NCI-H1694 treated with DMSO at 0.1 percent for 48 hours (cell line): ENCODE measurements around the gene CYB5B.
A peak's percentile ranks its signal among the peaks of the same experiment; 100 is the strongest.

ENCODE experiments used
- DNase-seq: peaks from one replicate; lab custom pipeline; 2025; lab: John Stamatoyannopoulos, UW

CYB5B gene, protein sequence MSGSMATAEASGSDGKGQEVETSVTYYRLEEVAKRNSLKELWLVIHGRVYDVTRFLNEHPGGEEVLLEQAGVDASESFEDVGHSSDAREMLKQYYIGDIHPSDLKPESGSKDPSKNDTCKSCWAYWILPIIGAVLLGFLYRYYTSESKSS

GRCh38 chr16:69424053-69424934 is at the start of gene CYB5B:
Gene CYB5B, plus strand, starts transcription at chr16:69424619. Its CDS starts 65 bp downstream, at chr16:69424684.
- peak; percentile 98 for DNase-seq

GRCh38 chr16:69376393-69377059 is 47.9 kb upstream of the CYB5B start:
- DNase-seq, result no peak

- no peak for DNase-seq
These were observed 46.4 kb upstream of the CYB5B start for GRCh38 chr16:69378036-69378435.

GRCh38 chr16:69378760-69379159 is 45.7 kb upstream of the CYB5B start:
- DNase-seq, result no peak

- DNase-seq, result no peak
These were observed 43.2 kb upstream of the CYB5B start for GRCh38 chr16:69381231-69381630.

DNA sequence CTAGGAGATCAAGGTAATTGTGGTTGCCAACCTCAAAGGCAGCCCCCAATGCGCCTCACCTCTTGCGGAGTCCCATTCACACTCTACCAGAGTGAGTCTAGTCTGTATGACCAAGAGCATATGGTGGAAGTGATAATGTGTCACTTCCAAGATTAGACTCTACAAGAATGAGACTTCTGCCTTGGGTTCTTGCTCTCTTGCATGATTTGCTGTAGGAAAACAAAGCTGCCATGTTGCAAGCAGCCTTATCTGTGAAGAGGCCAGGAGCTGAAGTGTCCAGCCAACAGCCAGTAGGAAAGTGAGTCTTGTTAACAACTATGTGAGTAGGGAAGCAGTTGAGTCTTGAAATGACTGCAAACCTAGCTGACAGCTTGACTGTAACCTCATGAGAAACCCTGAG is 42.0 kb upstream of the CYB5B start:
- DNase-seq, result no peak

GRCh38 chr16:69384974-69385373 is 39.4 kb upstream of the CYB5B start:
- DNase-seq, result no peak

- DNase-seq, result no peak
These were observed 37.8 kb upstream of the CYB5B start for GRCh38 chr16:69386596-69386995.

DNA sequence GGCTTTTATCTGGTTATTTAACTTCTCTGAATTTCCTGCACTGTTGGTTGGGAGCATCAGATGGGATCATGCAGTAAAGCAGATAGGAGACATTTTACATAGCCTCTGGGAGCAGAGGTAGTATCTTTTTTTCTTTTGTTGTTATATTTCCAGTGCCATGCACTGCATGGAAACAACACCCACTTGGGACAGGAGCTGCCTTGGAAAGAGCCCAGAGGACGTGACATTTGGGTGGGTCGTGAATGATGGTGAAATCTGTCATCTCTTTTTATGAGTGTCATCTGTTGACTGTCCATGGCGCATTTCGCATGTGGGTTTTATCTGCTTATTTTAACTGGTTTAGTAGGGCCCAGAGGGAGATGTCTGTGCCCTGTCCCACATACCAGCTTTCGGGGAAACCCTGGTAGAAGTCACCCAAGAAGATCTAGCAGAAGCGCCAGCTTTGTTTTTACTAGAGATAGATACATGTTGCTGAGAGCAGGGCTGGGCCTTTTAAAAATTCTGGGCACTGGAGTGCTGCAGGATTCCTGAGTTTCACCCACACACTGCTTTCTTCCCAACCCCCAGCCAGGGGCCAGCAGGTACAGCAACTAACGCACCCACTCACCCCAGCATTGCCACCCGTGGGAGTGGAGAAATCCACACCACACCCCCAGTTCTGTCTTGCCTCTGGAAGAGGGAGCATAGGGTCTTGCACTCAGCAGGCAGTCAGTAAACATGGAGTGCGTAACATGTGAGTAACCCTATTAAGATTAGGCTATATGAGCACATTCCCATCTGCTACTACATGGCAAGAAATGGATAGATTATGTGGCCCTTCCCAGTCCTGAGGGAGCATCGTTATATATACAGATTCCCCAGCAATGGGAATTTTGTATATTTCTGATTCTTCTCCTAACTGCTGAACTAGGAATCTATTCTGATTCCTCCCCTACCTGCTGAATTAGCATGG is 30.2 kb upstream of the CYB5B start:
- DNase-seq, result no peak

DNA sequence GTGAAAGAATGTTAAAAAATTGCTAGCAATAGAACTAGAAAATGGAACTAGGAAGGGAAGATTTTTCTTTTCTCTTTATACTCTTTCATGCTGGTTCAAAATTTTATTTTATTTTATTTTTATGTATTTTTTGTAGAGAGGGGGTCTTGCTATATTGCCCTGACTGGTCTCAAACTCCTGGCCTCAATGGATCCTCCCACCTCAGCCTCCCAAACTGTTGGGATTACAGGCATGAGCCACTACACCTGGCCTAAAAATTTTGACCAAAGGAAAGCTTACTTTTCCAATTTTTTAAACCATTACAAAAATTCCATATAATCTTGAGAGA is 28.6 kb upstream of the CYB5B start:
- no peak for DNase-seq

GRCh38 chr16:69396187-69397061 is 28.0 kb upstream of the CYB5B start:
- peak; percentile 75 for DNase-seq

- peak; percentile 44 for DNase-seq
These were observed 26.4 kb upstream of the CYB5B start for GRCh38 chr16:69397821-69398521.

DNA sequence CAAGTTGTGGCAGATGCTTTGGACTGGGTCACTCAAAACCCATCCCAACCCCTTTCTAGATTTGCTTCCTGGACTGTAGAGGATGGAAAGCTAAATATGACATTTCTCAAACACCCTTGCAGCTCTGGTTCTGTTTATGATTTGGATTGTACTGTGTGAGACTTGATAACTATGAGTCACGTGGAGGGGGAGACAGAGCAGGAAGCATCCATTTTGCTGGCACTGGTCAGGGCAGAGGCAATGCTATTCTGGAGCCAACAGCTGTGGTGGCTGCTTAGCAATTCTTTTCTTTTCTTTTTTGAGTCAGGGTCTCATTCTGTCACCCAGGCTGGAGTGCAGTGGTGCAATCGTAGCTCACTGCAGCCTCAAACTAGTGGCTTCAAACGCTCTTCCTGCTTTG is 25.1 kb upstream of the CYB5B start:
- no peak for DNase-seq

DNA sequence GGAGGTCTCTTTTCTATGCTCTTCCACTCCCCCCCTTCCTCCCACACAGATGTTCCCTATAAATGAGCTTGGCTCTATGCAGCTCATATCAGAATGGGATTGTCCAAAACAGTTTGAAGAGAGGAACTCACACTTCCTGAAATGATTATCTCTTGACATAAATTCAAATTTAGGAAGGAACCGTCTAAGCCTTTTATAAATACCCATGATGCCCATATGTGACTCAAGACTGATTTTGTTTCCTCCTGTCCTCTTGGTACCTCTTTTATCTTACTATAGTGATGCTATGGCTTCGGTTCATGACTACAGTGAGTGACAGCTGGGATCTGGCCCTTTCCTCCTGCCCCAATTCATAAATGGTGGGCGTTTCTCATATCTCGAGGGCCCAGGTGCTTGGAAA is 22.0 kb upstream of the CYB5B start:
- DNase-seq, result no peak

GRCh38 chr16:69404275-69404805 is 20.1 kb upstream of the CYB5B start:
- DNase-seq, result no peak

- no peak for DNase-seq
These were observed 19.1 kb upstream of the CYB5B start for GRCh38 chr16:69405326-69405725.

DNA sequence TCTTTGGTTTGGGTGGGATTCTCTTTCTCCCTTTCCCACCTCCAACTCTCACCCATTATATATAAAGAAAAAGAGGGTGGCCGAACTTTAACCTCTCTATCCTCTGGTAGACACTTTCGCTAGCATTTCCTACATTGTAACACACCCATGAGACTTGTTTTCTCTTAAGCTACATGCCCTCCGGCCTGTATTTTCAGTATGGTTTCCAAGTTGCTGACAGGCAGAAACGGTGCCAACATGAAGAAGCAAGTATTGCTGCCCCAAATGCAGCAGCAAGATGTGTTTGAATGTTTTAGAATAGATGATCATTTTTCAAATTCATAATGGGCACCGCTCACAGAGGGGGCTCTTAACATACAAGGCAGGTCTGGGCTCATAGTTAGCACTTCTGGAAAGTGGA is 18.7 kb upstream of the CYB5B start:
- DNase-seq, result no peak

GRCh38 chr16:69406780-69407331 is 17.6 kb upstream of the CYB5B start:
- DNase-seq, result no peak

GRCh38 chr16:69407702-69408323 is 16.6 kb upstream of the CYB5B start:
- no peak for DNase-seq
